Middle frontal gyrus (tissue), 1 donor: Measurements from ENCODE around the gene DNAH6.

Experiments
- DNase-seq: peaks from one replicate; pipeline ENCODE4 v3.0.0-alpha.2; 2015; ENCODE audit warnings: low spot score; ENCODE audit errors: extremely low spot score

Gene DNAH6

GRCh38 chr2:84687498-84688149 lies 171.3 kb downstream of the DNAH6 start:
- DNase-seq: no peak

GRCh38 chr2:84690225-84690624 lies 173.9 kb downstream of the DNAH6 start:
- no peak for DNase-seq

GRCh38 chr2:84694088-84694622 lies 177.9 kb downstream of the DNAH6 start:
- no peak for DNase-seq

- DNase-seq: no peak
Measured at GRCh38 chr2:84697895-84698294, 181.6 kb downstream of the DNAH6 start.

DNA sequence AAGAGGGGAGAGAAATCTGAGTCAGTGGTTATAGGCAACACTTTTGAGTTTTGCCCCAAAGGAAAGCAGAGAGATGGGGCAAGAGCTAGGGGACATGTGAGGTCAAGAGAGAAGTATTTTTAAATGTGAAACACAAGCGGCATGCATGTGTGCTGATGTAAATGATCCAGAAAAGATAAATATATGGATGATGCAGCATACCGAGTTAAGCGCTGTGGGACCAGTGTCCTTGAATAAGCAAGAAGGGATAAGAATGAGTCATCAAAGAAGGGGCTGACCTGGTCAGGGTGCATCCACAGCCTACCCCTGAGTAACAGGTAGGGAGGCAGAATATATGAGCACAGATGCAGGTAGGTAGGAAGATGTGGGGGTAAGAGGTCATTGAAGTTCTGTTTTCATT lies 183.7 kb downstream of the DNAH6 start:
- no peak for DNase-seq

GRCh38 chr2:84701880-84702279 lies 185.6 kb downstream of the DNAH6 start:
- DNase-seq: no peak

GRCh38 chr2:84702941-84703340 lies 186.6 kb downstream of the DNAH6 start:
- DNase-seq: no peak

DNA sequence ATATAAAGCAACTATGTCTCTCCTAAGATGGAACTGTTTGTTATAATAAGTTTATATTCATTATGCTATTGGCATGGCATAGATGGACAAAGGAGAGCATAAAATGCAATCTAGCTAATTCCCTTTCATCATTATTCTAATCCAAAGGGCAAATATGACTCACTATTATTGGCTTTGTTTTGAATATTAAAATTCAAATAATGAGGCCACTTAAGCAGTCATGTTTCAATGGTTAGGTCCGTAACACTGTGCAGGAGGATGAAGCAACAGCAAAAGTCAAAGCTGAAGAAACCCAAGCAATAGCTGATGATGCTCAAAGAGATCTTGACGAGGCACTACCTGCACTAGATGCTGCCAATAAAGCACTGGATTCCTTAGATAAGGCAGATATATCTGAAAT lies 187.5 kb downstream of the DNAH6 start:
- DNase-seq: no peak

- DNase-seq: no peak
Measured at GRCh38 chr2:84704505-84705244, 188.4 kb downstream of the DNAH6 start.

DNA sequence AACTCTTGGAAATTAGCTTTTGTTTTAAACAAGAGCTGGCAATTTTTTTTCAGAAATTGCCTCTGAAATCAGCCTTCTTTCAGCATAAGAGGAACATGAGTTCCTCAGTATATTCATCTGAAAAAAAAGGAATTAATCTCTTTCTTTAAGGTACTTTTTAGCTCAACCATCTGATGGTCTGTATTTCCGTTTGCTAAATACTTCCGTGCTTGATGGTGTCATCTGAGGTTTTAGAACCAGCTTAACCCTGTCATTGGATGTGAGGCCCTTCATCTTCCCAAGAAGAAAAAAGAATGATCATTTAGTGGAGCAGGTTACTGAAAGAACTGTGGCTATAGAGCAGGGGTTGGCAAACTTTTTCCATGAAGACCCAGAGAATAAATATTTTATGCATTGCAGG lies 189.6 kb downstream of the DNAH6 start:
- no peak for DNase-seq

DNA sequence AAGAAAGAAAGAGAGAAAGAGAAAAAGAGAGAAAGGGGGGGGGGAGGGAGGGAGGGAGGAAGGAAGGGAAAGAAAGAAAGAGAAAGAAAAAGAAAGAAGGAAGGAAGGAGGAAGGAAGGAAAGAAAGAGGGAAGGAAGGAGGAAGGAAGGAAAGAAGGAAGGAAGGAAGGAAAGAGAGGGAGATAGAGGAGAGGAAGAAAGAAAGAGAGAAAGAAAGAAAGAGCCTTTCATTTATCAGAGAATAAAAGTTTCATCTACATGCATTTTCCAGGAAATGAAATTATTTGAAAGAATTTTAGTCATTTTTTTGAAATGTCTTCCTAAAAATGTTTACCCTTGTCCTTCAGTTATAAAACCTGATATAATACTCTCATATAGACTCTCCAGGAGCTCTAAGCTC lies 192.1 kb downstream of the DNAH6 start:
- no peak for DNase-seq

DNA sequence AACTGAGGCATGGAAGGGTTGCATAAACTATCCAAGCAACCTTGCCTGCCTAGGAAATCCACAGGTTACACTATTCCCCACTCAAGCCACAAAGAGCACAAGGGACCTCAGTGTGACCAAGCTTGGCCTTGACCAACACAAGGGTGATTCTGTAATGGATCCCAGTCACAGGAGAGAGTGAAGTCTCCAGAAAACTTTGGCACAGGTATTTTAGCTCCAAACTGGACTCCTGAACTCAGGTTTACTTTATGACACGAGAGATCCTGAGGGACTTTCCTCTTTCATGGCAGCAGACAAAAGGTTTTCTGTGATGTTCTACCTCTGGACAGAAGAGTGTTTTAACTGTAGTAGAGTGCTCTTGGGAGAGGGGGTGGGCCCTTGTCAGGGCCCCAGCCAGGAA lies 195.4 kb downstream of the DNAH6 start:
- no peak for DNase-seq

DNA sequence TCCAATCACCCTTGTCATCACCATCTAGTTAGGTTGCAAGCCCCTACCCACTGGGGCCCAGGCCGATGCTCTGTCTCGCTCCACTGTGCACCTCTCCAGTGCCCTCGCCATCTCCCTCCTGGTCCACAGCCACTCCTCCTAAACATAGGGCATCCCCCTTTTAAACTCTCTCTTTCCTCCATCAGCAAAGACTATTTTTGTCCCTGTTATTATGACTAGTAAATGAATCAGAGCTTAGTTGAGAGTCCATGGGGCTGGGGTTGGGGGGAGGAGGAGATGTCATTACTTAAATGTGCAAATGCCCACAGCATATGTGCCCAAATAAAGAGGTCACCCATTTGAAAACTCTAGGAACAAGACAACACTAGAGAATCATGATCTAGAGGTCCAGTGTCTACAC lies 197.1 kb downstream of the DNAH6 start:
- no peak for DNase-seq

DNA sequence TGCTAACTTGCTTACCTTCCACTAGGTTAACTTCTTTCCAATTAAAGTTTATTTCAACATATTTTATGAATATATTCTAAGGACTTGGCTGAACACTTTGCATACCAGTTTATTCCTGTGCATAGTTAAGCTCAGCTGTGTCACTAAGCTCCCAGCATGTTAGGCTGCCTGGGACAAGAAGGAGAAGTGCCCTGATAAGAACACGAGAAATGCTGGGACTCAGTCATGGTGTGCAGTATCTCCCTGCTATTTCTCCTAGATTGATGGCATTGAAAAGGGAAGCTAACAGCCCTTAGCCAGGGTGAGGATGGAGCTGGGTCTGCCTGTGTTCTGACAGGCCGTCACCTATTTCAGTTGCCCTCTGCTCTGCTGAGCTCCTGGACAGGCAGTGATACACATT lies 200.3 kb downstream of the DNAH6 start:
- DNase-seq: no peak

- no peak for DNase-seq
Measured at GRCh38 chr2:84717302-84717701, 201.0 kb downstream of the DNAH6 start.

GRCh38 chr2:84719434-84719833 lies 203.1 kb downstream of the DNAH6 start:
- DNase-seq: no peak

DNA sequence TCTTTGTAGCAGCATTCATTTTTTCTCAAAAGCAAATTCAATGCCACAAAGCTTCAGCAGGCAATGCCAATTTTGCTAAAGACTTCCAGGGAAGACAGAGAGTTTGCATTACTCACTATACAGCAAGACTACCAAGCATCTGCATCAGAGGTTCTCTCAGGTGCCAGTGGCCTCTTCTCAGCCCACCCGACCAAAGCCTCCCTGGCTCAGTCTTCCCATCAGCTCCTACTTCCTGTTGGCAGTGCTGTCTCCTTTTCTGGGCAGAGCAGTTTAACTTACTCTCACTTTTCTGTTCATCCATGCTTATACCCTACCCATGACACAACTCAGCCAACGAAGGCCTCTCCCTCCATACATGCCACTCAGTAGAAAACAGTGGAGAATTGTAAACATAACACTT lies 207.5 kb downstream of the DNAH6 start:
- no peak for DNase-seq

GRCh38 chr2:84725717-84726116 lies 209.4 kb downstream of the DNAH6 start:
- DNase-seq: no peak

- no peak for DNase-seq
Measured at GRCh38 chr2:84727315-84727714, 211.0 kb downstream of the DNAH6 start.

DNA sequence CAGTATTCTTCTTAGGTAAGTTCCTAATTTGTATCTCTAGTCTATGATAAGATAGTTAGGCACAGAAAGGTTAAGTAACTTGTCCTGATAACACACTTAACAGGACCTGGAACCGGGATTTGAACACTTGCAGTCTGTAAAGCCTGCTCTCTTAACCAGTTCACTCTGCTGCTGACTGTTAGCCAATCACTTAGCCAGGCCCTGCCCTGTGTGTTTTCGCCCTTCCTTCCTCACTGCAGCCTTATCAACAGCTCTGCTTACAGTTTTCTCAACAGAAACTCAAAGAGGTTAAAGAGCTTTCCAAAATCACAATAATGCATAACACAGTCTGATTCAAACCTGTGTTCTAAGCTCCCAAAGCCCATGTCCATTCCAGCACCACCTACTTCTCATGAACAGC lies 212.9 kb downstream of the DNAH6 start:
- no peak for DNase-seq

DNA sequence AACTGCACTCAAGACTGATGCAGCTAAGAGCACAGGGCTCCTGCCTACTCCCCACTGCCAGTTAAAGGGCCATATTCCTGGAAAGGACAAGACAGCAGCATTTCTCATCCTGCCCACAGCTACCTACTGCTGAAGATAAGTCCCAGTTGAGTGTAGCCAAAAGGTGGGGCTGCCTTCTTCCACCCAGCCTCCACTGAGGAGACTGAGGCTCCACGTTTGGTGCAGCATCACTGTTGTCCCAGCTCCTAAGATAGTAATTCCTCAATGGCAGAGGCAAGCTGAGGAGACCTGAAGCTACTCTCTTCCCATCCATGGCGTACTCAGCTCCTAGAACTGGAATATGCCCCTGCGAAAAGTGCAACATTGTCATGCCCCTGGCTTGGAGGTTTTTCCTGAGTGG lies 214.9 kb downstream of the DNAH6 start:
- DNase-seq: no peak

- no peak for DNase-seq
Measured at GRCh38 chr2:84732897-84733778, 216.8 kb downstream of the DNAH6 start.
